SIG-M5 (cell line): ENCODE results near the gene AGBL1.

Source experiments
- DNase-seq: peaks from one replicate; lab custom pipeline; 2025; lab: John Stamatoyannopoulos, UW

The AGBL1 gene

GRCh38 chr15:86810329-86810728, 730.7 kb downstream of the AGBL1 start:
- DNase-seq = no peak

DNA sequence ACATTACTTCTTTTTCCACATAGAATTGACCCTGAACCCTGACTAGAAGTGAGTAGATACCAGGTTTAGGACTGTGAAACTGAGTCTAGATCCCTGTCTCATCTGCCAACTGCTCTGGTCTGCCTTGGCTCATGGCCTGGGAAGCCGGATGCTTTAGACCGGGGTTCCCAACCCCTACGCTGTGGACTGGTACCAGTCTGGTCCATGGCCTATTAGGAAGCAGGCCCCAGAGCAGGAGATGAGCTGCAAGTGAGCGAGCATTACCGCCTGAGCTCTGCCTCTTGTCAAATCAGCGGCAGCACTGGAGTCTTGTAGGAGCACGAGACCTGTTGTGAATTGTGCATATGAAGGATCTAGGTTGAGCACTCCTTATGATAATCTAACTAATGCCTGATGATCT, 734.2 kb downstream of the AGBL1 start:
- no peak for DNase-seq

- no peak for DNase-seq
Observed at GRCh38 chr15:86829245-86829644, 749.6 kb downstream of the AGBL1 start.

GRCh38 chr15:86830304-86830703, 750.6 kb downstream of the AGBL1 start:
- DNase-seq = no peak

DNA sequence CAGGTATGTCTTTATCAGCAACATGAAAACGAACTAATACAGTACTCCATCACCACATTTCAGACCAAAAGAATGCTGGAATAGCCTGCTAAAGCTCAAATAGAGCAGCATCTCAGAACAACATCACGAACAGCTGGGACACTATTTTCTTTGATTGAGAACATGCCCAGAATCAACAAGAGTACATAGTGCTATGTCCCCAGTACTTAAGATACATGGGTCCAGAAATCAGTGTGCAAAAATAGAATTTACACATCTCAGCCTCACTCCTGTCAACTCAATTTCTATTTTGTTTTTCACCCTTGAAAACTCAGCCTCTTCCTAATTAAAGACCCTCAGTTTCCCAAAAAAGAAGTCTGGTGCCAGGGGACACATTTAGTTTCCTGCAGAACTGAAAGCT, 753.9 kb downstream of the AGBL1 start:
- no peak for DNase-seq

DNA sequence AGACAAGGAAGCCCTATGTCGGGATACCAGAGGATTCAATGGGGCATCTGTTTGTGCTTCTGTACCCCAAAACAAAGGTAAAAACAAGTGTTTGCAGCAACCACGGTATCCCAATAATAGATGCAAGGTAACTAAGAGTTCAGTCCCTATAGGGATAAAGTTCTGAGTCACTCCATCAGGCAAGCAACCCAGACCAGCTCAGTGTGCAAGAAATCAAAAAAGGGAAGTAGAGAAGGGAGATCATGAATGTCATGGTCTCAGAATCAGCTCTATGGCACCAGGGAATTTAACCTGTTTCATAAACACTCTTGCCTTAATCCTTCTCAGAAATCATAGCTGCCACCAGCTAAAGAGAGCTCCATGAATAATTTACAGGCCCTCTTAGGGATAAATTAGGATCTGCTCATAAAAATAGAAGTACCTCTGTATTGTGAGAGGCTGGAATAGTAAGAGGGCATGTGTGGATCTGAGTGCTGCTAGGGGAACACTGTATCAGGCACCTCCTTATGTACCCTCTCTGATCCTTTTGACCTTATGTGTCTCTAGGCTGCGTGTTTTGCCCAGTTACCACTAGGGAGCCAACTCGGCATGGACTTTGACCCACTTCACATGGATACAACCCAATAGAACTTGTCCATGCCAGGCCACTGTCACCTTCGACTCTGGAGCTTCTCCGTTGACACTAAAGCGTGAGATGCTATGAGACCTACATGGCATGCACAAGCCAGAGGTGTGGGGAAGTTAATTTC, 754.6 kb downstream of the AGBL1 start:
- no peak for DNase-seq

GRCh38 chr15:86837294-86838061, 757.8 kb downstream of the AGBL1 start:
- DNase-seq = no peak

DNA sequence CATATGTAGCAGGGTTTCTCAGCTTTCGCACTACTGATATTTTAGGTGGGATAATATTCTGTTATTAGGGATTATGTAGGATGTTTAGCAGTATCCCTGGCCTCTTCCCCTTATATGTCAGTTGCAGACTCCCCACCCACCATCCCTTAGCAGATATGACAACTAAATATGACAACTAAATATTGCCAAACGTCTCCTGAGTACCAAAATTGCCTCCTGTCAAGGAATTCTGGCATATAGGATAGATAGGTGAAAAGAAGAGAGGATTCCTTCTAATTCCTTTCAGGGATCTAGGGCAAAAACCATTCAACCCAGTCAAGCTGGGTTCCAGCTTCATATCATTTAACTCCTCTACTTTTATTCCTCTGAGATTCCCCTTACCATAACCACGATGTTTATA, 759.8 kb downstream of the AGBL1 start:
- DNase-seq = no peak

DNA sequence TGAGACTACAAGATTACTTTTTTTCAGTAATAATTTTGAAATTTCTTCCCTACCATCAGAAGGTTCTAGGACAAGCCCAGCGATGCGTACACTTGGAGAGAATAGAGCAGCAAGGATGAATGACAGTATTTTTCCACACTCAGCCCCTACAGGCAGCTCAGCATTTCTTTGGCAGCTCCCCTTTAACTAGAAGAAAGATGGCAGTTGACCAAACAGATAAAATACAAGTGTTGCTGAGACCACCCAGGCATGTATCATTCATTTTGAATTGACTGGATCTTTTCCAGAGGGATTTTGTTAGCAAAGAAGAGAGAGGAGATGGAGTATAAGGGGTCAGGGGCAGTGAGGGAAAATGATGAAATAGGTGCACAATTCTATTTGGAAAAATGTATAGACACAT, 761.3 kb downstream of the AGBL1 start:
- no peak for DNase-seq

DNA sequence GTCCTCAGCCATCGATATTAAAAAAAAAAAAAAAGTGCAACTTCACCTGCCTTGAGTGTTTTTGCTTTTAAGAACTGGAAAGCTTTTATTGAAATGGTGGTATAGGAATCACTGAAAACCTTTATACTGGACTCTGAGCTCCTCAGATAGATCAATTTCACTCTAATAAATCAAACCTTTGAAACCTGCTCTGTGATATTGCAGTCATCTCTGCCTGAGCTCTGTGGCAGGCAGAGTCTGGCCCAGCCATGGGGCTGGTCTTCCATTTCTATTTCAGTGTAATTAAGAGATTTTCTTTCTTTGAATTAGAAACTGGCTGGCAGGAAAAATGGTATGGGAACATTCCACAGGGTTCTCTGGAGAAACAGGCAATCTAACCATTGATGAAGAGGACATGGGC, 762.5 kb downstream of the AGBL1 start:
- no peak for DNase-seq

- DNase-seq = no peak
Observed at GRCh38 chr15:86846036-86846435, 766.4 kb downstream of the AGBL1 start.

GRCh38 chr15:86849136-86849535, 769.5 kb downstream of the AGBL1 start:
- no peak for DNase-seq

DNA sequence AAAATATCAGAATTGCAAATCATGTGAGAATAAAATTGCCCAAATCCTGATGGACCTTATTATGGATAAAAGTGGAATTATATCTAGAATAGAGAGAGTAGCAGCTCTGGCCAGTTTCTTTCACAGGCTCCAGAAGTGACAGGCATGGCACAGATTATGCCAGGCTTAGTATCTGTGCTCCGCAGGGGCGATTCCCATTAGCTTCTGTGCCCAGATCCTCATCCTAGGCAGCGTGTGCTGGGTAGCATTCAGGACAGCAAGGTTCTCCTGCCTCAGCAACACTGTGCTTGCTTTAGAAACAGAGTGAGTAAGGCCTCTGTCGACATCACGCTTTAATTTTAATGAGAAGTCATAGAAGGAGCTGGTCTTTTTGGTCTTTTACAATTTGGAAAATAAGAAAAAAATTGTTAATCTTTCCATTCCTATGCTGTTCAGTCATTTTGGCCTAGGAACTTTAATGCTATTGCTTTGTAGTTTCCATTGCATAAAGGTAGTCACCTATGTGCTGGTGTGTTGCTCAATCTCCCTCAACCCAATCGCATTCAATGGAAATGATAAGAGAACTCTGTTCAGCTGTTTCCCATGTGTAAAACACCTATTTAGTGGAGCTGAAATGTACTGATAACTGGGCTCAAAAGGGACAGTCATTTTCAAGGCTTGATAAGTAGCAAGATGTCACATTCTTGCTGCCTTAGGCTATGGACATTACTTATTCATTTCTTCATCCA, 770.1 kb downstream of the AGBL1 start:
- DNase-seq = no peak

DNA sequence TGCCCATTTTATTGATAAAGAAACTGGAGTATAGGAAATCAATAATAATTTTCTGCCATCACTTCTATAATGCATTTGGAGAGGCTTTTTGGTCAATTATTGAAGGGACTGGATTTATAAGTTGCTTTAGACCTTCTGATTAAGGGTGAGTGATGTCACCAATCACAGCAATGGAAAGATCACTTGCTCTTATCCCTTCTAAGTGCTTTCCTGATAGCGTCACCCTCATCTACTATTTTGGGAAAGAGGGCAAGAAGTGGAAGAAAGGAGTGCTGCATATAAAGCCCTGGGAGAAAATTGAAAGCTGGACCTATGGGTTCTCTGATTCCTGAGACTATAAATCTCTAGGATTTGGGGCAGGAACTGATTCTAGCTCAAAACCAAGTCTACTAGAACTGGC, 771.3 kb downstream of the AGBL1 start:
- DNase-seq = no peak

- no peak for DNase-seq
Observed at GRCh38 chr15:86852741-86853140, 773.1 kb downstream of the AGBL1 start.

DNA sequence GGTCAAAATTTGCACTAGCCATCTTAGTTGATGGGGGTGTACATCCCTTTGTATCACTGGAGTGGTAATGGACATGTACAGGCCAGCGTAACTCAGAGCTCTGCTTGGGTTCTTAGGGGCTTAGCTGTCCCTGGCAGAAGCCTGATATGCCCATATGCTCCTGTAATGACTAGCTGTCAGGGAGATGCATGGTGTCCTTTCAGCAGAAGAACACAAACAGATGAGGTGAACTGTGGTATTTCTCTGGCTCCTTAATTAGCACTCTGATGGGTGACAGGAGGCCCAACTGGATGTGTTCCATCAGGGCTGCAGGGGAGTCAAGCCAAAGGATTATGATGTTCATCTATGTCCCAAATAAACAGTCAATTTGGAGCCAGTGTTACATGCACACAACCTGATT, 774.5 kb downstream of the AGBL1 start:
- DNase-seq = no peak

DNA sequence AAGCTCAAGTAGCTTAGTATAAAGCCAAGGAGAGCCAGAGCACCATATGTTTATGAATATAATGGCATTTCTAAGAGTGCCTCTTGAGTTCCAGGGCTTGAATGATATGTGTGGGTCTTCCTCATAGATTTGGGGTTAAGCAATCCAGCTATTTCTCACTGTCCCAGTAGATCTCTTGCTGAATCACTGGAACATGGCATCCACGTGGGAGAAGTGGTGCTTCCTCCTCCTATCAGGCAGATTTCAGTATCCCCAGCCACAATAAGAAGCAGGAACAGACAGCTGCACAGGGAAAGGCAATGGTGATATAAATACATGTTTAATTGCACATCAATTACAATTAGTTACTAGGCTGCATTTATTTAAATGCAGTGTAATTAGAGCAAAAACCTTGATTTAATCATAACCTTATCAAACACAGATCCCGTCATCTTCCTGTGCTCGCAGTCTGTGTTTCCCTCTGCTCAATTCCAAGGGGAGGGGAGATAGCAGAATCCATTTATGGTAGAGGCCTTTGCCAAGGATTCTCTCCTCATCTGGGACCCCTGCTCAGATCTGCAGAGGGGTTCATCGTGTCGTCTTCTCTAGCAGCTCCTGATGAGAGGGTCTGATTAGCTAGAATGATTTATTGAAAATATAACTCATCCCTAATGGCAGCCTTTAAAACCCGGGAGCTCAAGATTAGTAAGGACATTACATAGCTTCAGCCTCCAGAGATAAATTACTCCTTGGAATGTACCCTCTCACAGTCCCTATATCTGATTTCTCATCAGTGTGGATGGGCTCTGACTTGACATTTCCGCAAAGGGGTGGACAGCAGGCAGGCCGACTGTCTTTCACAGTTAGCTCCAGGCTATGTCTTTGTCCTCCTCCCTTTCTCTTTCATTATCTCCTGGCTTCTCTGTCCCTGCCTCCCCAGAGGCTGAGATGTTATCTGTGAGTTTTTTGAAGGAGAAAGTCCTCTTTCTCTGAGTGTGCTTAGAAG, 775.9 kb downstream of the AGBL1 start:
- DNase-seq = no peak

DNA sequence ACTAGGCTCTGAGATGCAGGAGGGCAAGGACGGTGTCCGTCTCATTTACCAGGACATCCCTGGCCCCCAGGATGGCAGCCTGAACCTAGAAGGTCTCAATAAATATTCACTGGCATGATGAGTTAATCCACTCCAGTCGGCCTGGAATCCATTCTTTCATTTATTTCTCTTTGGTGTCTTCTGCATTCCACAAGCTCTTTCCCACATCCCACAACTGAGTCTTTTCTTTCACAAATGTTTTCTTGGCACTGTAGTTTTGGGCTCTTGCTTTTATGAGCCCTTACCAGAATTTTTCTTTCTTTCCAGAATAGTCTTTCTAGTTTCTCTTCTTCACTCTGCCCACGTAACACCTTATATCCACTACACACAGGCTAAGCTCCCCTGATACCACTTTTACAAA, 778.0 kb downstream of the AGBL1 start:
- DNase-seq = no peak

DNA sequence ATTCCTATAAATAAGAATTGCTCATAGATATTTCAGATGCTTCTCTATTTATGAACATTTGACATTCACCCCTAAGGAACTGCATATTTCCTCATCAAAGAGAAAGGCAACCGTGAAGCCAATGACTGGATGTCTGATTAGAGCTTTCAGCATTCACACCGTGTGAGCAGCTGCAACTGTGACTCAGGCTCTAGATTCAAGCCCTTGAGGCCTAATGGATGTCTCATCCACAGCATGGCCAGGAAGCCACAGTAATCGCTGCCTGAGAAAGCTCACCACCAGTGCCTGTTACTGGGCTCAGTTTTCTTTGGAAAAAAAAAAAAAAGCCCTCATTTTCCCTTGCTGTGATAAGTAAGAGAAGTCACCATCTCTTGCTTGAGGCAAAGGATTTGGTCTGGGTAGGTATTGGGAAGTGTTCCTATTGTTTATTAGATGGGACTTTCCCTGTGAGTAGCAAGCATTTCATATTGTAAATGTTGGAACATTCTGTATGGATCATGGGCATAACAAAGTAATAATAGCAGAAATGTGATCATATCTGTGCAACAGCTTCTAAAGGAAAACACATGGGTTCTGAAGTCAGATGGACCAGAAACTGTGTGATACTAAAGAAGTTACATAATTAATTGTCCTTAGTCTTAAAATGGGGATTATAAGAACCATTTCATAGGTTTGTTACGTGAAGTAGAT, 783.7 kb downstream of the AGBL1 start:
- DNase-seq = no peak

DNA sequence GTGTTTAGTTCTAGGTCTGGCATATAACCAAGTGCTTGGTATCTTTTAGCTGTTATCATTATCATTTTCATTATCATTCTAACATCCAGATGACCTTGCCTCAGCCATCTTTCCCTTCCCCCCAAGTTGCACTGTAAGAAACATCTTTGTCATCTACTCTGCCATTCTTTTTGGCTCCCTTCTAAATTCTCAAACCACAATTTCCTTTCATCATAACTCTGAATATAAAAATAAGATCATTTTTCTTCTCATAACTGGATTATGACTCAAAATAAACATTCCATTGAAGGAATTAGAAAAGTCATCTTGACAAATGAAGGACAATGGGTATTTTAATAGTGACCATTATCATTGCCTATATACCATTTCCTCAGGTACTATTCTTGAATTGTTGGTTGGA, 786.2 kb downstream of the AGBL1 start:
- no peak for DNase-seq

- DNase-seq = no peak
Observed at GRCh38 chr15:86870846-86871245, 791.2 kb downstream of the AGBL1 start.
